Esophagus (tissue), 2 donors: Measurements from ENCODE around the gene PPP1R8. TPM values are rescaled to one million over a fixed set of nuclear protein-coding genes. Genes with fewer than 3 reads are reported as not detected.

Experiments
- H3K27ac ChIP-seq, 2 donors: one replicate each; pipeline ENCODE4 v1.5.1; 2013; ENCODE audit warnings: low read depth in 2 of 2, mild to moderate bottlenecking in 2 of 2, inconsistent platforms in 1 of 2, low read length in 1 of 2, moderate library complexity in 1 of 2
- H3K27me3 ChIP-seq, 2 donors: one replicate each; pipeline ENCODE4 v1.6.1; 2013; ENCODE audit warnings: low read length in 2 of 2, control low read depth in 1 of 2, mild to moderate bottlenecking in 1 of 2; ENCODE audit not compliant: insufficient read depth in 2 of 2, control insufficient read depth in 1 of 2
- H3K36me3 ChIP-seq, 2 donors: one replicate each; pipeline ENCODE4 v1.6.1; 2013; ENCODE audit warnings: low read length in 1 of 2; ENCODE audit not compliant: control insufficient read depth in 2 of 2, insufficient read depth in 2 of 2
- H3K4me1 ChIP-seq, 2 donors: one replicate each; pipeline ENCODE4 v1.6.1; 2013; ENCODE audit warnings: low read length in 1 of 2; ENCODE audit not compliant: control insufficient read depth in 2 of 2, insufficient read depth in 2 of 2
- H3K4me3 ChIP-seq, 2 donors: one replicate each; pipeline ENCODE4 v1.5.1; 2013; ENCODE audit warnings: low read length in 2 of 2, mild to moderate bottlenecking in 2 of 2, low read depth in 1 of 2, moderate library complexity in 1 of 2
- H3K9me3 ChIP-seq, 2 donors: one replicate each; pipeline ENCODE4 v1.6.1; 2013; ENCODE audit warnings: mild to moderate bottlenecking in 2 of 2, low read depth in 1 of 2, low read length in 1 of 2, moderate library complexity in 1 of 2; ENCODE audit not compliant: control insufficient read depth in 2 of 2, insufficient read depth in 1 of 2
- WGBS, 2 donors: extraction: QIAGEN DNeasy Blood & Tissue Kit; methylation state at CpG; one replicate each; pipeline ENCODE4 v1.1.7; 2013; 5-methylcytosine and 5-hydroxymethylcytosine counted together
- polyA plus RNA-seq, 2 donors: library from polyadenylated mRNA; stranded (reverse); fragments of 200-250 nt; gene quantifications; one replicate each; pipeline ENCODE4 v1.2.3, GENCODE V29; 2013
- donor health status: healthy with polysubstance abuse.
- donor health status: Bipolar disorder and iron deficiency.

Gene PPP1R8
- polyA plus RNA-seq, 2 donors = 15.5 to 27.2 TPM

GRCh38 chr1:27877115-27877416 is 46.5 kb downstream of the PPP1R8 start:
- no peak overlapping the region for H3K4me3 ChIP-seq
- 96 to 98% methylated on average over 2 of the region's 2 CpGs for WGBS, 2 donors
- H3K27me3 ChIP-seq = no peaks in the 10 kb centered on the region
- peaks cover 0 to 2% of the 10 kb centered on the region in 2 donors for H3K9me3 ChIP-seq
- peaks cover 0 to 2% of the 10 kb centered on the region in 2 donors for H3K36me3 ChIP-seq
- peaks cover 4 to 5% of the 10 kb centered on the region in 2 donors for H3K4me1 ChIP-seq
- no peak overlapping the region for H3K27ac ChIP-seq

- no peaks in the 10 kb centered on the region for H3K27me3 ChIP-seq
- H3K4me1 ChIP-seq = peaks cover 0 to 4% of the 10 kb centered on the region in 2 donors
- no peak overlapping the region for H3K27ac ChIP-seq
- H3K4me3 ChIP-seq = no peak overlapping the region
- H3K9me3 ChIP-seq = peaks cover 0 to 2% of the 10 kb centered on the region in 2 donors
- 77 to 84% methylated on average over 4 of the region's 4 CpGs for WGBS, 2 donors
- H3K36me3 ChIP-seq = peaks cover 0 to 6% of the 10 kb centered on the region in 2 donors
Measured at GRCh38 chr1:27878039-27878438, 47.5 kb downstream of the PPP1R8 start.

DNA sequence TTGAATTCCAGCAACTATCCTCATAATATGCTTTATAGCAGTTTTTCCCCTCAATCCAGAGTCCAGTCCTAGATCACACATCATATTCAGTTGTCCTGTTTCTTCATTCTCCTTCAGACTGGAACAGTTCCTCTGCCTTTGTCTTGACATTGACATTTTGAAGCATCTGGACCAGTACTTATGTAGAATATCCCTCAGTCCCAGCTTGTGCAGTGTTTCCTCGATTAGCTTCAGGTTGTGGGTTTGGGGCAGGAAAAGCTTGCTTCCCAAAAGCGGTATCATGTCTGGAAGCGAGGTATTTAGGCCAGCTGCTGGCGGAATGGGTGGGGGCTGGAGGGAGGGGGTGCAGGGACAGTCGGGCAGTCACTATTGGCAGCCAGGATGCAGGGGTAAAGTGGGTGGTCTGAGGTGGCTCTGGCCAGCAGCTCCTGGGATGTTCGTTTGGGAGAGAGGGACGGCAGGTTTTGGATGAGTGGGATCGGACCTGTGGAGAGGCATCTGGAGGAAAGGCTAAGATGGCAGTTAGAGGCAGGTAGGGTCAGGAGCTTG is 48.3 kb downstream of the PPP1R8 start:
- WGBS, 2 donors = 64 to 68% methylated on average over 8 of the region's 8 CpGs
- peaks cover 0 to 6% of the 10 kb centered on the region in 2 donors for H3K36me3 ChIP-seq
- H3K4me3 ChIP-seq = no peak overlapping the region
- H3K4me1 ChIP-seq = peaks cover 0 to 2% of the 10 kb centered on the region in 2 donors
- no peaks in the 10 kb centered on the region for H3K9me3 ChIP-seq
- H3K27me3 ChIP-seq = no peaks in the 10 kb centered on the region
- H3K27ac ChIP-seq = no peak overlapping the region

GRCh38 chr1:27879374-27880082 is 48.9 kb downstream of the PPP1R8 start:
- H3K4me3 ChIP-seq = no peak overlapping the region
- peaks cover 0 to 2% of the 10 kb centered on the region in 2 donors for H3K4me1 ChIP-seq
- no peaks in the 10 kb centered on the region for H3K27me3 ChIP-seq
- H3K9me3 ChIP-seq = no peaks in the 10 kb centered on the region
- no peak overlapping the region for H3K27ac ChIP-seq
- whole genome bisulfite sequencing, 2 donors = 82 to 86% methylated on average over 10 of the region's 10 CpGs
- H3K36me3 ChIP-seq = peaks cover 0 to 6% of the 10 kb centered on the region in 2 donors

DNA sequence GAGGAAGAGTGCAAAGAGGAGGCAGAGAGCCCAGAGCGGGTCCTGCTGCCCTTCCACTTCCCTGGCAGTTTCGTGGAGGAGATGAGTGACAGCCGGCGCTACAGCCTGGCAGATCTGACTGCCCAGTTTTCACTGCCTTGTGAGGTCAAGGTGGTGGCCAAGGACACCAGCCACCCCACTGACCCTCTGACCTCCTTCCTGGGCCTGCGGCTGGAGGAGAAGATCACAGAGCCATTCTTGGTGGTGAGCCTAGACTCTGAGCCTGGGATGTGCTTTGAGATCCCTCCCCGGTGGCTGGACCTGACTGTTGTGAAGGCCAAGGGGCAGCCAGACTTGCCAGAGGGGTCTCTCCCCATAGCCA is 51.9 kb downstream of the PPP1R8 start:
- H3K27ac ChIP-seq = no peak overlapping the region
- no peaks in the 10 kb centered on the region for H3K27me3 ChIP-seq
- H3K4me3 ChIP-seq = no peak overlapping the region
- peaks cover 0 to 8% of the 10 kb centered on the region in 2 donors for H3K36me3 ChIP-seq
- H3K9me3 ChIP-seq = no peaks in the 10 kb centered on the region
- WGBS, 2 donors = 83 to 94% methylated on average over 5 to 6 of the region's 6 CpGs
- H3K4me1 ChIP-seq = no peaks in the 10 kb centered on the region

DNA sequence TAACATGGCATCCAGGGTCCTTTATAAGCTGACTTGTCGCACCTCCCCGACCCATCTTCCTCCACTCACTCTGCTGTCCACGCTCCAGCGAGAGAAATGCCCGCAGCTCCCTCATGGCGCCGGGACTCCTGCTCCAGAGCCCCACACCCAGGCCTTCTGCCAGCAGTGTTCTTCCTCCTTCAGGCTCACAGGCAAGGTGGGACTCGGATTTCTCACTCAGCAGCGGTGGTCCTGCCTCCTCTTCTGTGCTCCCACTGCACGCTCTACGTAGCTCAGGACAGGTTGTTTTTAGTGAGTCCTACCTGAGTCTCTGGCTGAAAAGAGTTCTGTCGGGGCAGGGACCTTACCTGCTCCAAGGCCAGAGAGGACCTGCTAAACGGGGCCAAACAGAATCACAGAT is 53.0 kb downstream of the PPP1R8 start:
- Histone ChIP-seq H3K4me1 (no peaks in the 10 kb centered on the region), H3K9me3 (no peaks in the 10 kb centered on the region), H3K27ac (no peak overlapping the region), H3K36me3 (peaks cover 0 to 8% of the 10 kb centered on the region in 2 donors), H3K27me3 (no peaks in the 10 kb centered on the region), H3K4me3 (no peak overlapping the region)
- WGBS, 2 donors = 87 to 89% methylated on average over 13 of the region's 13 CpGs

DNA sequence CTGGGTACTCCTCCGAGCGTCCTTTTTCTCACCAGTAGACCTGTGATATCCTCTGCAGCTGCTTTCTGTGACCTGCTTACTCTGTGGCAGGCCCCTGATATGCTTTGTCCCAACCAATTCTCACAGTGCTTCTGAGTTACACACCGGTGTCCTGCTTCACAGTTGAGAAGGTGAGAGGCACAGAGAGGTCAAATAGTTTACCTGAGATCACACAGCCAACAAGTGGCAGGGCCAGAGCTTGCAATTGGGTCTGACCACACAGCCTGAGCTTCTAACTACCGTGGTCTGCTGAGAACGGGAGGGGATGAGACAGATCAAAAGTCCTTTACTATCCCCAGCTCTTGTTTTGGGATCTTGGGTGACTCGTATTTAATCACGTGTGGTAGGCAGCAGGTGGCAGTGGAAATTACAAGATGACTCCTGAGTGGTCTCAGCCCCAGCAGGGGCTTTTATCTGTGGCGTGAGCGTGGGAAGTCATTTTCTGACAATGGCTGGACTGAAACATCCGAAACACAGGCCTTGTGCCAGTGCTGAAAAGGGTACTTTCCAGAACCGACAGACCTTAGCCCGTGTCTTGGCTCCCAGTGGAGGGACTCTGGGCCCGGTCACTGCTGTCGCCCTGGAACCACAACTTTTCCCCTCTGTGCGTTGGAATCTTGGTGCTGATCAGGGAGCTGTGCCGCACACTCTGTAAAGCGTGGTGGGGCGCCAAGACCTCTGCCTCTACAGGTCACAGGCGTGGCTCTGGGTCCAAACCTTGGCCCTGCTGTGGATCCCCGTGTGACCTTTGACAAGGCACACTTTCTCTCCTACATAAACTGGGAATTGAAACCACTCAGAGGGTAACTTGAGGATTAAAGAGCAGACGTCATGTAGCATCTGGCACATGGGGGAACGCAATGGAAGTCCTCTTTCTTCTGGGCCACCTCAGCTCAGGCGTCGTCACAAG is 53.7 kb downstream of the PPP1R8 start:
- no peak overlapping the region for H3K4me3 ChIP-seq
- no peaks in the 10 kb centered on the region for H3K4me1 ChIP-seq
- 80 to 82% methylated on average over 24 of the region's 24 CpGs for WGBS, 2 donors
- H3K9me3 ChIP-seq = no peaks in the 10 kb centered on the region
- no peak overlapping the region for H3K27ac ChIP-seq
- H3K27me3 ChIP-seq = no peaks in the 10 kb centered on the region
- peaks cover 0 to 8% of the 10 kb centered on the region in 2 donors for H3K36me3 ChIP-seq

DNA sequence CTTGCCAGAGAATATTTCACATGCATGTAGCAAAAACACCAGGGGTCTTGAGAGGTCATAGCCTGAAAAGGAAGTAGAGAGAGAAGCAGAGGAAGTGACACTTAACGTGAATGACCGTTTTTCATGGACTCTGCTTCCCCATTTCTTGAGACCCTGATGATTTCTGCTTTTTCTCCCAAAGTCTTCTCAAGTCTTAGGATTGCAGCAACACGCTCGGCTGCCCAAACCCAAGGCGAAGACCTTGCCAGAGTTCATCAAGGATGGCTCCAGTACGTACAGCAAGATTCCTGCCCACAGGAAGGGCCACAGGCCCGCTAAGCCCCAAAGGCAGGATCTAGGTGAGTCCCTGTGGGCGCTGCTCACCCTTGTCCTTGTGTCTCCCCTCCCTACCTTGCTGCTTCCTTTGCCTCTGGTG is 54.5 kb downstream of the PPP1R8 start:
- Histone ChIP-seq H3K9me3 (no peaks in the 10 kb centered on the region), H3K4me1 (no peaks in the 10 kb centered on the region), H3K27me3 (no peaks in the 10 kb centered on the region), H3K36me3 (peaks cover 0 to 10% of the 10 kb centered on the region in 2 donors), H3K4me3 (no peak overlapping the region), H3K27ac (peak overlapping the region in 1 of 2 donors; percentile 61)
- 83 to 88% methylated on average over 8 of the region's 8 CpGs for WGBS, 2 donors

- Histone ChIP-seq H3K27ac (peak overlapping the region in 1 of 2 donors; percentile 61), H3K27me3 (no peaks in the 10 kb centered on the region), H3K36me3 (peaks cover 0 to 10% of the 10 kb centered on the region in 2 donors), H3K4me3 (no peak overlapping the region), H3K9me3 (no peaks in the 10 kb centered on the region), H3K4me1 (no peaks in the 10 kb centered on the region)
- 86 to 87% methylated on average over 15 of the region's 15 CpGs for WGBS, 2 donors
Measured at GRCh38 chr1:27885621-27886352, 55.2 kb downstream of the PPP1R8 start.
